GM19035 (cell line): ENCODE measurements around the gene HNRNPA3.

Experiments used
- ATAC-seq: cut with Tn5 transposase; IDR thresholded peaks from one replicate; pipeline ENCODE4 v1.9.1; 2021; ENCODE audit not compliant: unreplicated experiment

HNRNPA3 gene

GRCh38 chr2:177271981-177272666 lies 59.5 kb downstream of the HNRNPA3 start:
- no peak for ATAC-seq

- ATAC-seq, result no peak
Observed at GRCh38 chr2:177272765-177273164, 60.2 kb downstream of the HNRNPA3 start.

GRCh38 chr2:177273408-177273807 lies 60.8 kb downstream of the HNRNPA3 start:
- no peak for ATAC-seq
